Measurements from ENCODE around the gene ZNF670. TPM values are rescaled to one million over a fixed set of nuclear protein-coding genes. Genes with fewer than 3 reads are reported as not detected.
"Not testable (repeated sequence)": the region's sequence is repeated elsewhere in the genome, so short reads cannot be mapped to it uniquely, and the experiment has no call there.

ZNF670 gene
- total RNA-seq, 4 donors from 2014 or later: 3.5 to 7.4 (median 4.4) TPM

DNA sequence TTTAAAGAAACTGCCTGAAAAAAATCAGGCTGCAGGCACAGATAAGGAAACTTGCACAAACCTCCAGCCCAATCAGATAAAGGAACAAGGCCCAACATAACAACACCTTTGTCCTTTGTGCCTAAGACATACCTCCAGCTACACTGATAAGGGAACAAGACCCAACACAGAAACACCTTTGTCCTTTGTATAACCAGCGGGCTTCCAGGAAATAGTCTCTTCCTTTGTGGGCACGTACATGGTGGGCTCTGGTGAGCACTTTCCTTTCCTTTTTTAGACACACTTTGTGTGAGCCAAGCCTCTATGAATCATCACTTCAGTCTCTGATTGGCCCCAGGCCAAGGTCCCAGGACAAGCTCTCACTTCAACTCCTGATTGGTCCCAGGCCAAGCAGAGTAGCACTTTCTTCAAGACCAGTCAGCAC lies 23.6 kb downstream of the ZNF670 start:
- intact Hi-C loops (cut with DNase I): loop anchor here (10.0 kb wide), 2 partner anchors 60 to 90 kb away; no protein-coding TSS in a partner anchor

DNA sequence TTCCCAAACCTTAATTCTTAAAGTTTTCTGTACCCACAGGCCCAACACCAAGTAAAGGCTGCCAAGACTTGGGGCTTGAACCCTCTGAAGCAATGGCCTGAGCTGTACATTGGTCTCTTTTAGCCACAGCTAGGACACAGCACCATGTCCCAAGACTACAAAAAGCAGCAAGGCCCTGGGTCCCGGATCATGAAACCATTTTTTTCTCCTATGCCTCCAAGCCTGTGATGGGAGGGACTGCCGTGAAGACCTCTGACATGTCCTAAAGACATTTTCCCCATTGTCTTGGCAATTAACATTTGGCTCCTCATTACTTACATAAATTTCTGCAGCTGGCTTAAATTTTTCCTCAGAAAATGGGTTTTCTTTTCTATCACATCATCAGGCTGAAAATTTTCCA lies 30.9 kb downstream of the ZNF670 start:
- TF ChIP-seq, protein P1, sequence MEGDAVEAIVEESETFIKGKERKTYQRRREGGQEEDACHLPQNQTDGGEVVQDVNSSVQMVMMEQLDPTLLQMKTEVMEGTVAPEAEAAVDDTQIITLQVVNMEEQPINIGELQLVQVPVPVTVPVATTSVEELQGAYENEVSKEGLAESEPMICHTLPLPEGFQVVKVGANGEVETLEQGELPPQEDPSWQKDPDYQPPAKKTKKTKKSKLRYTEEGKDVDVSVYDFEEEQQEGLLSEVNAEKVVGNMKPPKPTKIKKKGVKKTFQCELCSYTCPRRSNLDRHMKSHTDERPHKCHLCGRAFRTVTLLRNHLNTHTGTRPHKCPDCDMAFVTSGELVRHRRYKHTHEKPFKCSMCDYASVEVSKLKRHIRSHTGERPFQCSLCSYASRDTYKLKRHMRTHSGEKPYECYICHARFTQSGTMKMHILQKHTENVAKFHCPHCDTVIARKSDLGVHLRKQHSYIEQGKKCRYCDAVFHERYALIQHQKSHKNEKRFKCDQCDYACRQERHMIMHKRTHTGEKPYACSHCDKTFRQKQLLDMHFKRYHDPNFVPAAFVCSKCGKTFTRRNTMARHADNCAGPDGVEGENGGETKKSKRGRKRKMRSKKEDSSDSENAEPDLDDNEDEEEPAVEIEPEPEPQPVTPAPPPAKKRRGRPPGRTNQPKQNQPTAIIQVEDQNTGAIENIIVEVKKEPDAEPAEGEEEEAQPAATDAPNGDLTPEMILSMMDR (IDR thresholded peaks at IDR 0.05): no peak
- no peak for TF ChIP-seq POLR2A (IDR thresholded peaks at IDR 0.05)
- Histone ChIP-seq H3K27me3 (no peaks in the 10 kb centered on the region), H3K36me3 (no peaks in the 10 kb centered on the region), H3K4me3 (replicated peaks in 1 of 3) (no peak overlapping the region), H3K27ac (no peak overlapping the region), H3K9me3 (no peaks in the 10 kb centered on the region), H3K4me1 (no peaks in the 10 kb centered on the region)
- WGBS, 2 donors: 97% methylated on average over 2 of the region's 2 CpGs
- intact Hi-C loops (cut with DNase I): no loop called here
- DNase-seq: no peak

More for the DNA sequence above, 23.6 kb downstream of the ZNF670 start:
- Histone ChIP-seq H3K4me1 (no peaks in the 10 kb centered on the region), H3K4me3 (replicated peaks in 1 of 3) (no peak overlapping the region), H3K9me3 (no peaks in the 10 kb centered on the region), H3K27ac (no peak overlapping the region), H3K27me3 (no peaks in the 10 kb centered on the region), H3K36me3 (no peaks in the 10 kb centered on the region)
- no peak for DNase-seq
- 52 to 60% methylated on average over 2 of the region's 2 CpGs for WGBS, 2 donors
- TF ChIP-seq, protein P1 (IDR thresholded peaks at IDR 0.05): no peak
- TF ChIP-seq POLR2A (IDR thresholded peaks at IDR 0.05): no peak

DNA sequence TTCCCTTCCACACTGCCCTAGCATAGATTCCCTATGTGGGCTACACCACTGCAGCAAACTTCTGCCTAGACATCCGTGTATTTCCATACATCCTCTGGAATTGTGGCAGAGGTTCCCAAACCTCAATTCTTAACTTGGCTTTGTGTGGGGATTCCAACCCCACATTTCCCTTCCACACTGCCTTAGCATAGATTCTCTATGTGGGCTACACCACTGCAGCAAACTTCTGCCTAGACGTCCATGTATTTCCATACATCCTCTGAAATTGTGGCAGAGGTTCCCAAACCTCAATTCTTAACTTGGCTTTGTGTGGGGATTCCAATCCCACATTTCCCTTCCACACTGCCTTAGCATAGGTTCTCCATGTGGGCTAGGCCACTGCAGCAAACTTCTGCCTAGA lies 31.4 kb downstream of the ZNF670 start:
- intact Hi-C loops (cut with DNase I): no loop called here
- H3K27ac ChIP-seq: no peak overlapping the region
- no peaks in the 10 kb centered on the region for H3K27me3 ChIP-seq
- no peak overlapping the region for H3K4me3 ChIP-seq (replicated peaks in 1 of 3)
- H3K36me3 ChIP-seq: no peaks in the 10 kb centered on the region
- no peaks in the 10 kb centered on the region for H3K9me3 ChIP-seq
- WGBS, 2 donors: 87 to 93% methylated on average over 2 of the region's 2 CpGs
- H3K4me1 ChIP-seq: no peaks in the 10 kb centered on the region
- TF ChIP-seq, protein P1 (IDR thresholded peaks at IDR 0.05): no peak
- no peak for TF ChIP-seq POLR2A (IDR thresholded peaks at IDR 0.05)
- DNase-seq: no peak

DNA sequence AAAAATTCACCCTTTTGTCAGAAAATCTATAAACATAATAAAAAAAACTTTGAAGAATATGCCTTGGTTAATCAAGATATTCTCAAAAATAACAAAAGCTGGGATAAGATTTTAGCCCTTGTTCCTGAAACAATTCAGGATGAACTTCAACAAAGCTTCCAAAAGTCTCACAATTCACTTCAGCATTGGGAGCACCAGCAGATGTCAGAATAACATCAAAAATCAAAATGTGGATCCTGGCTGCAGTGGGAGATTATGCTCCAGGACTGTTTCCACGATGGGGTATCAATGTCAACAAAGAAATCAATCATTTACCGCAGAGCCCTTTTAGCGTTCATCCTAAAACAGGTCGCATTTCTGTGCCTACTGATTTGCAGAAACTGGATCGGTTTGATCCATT lies 35.2 kb downstream of the ZNF670 start:
- DNase-seq: no peak
- intact Hi-C loops (cut with DNase I): no loop called here
- H3K9me3 ChIP-seq: no peaks in the 10 kb centered on the region
- H3K27me3 ChIP-seq: no peaks in the 10 kb centered on the region
- no peaks in the 10 kb centered on the region for H3K4me1 ChIP-seq
- WGBS, 2 donors: 92 to 93% methylated on average over 5 of the region's 5 CpGs
- H3K4me3 ChIP-seq (replicated peaks in 1 of 3): no peak overlapping the region
- H3K27ac ChIP-seq: no peak overlapping the region
- no peak for TF ChIP-seq POLR2A (IDR thresholded peaks at IDR 0.05)
- TF ChIP-seq, protein P1 (IDR thresholded peaks at IDR 0.05): peak in 1 of 6 experiments; percentile 7
- peaks cover 0 to under 1% of the 10 kb centered on the region in 2 donors for H3K36me3 ChIP-seq

DNA sequence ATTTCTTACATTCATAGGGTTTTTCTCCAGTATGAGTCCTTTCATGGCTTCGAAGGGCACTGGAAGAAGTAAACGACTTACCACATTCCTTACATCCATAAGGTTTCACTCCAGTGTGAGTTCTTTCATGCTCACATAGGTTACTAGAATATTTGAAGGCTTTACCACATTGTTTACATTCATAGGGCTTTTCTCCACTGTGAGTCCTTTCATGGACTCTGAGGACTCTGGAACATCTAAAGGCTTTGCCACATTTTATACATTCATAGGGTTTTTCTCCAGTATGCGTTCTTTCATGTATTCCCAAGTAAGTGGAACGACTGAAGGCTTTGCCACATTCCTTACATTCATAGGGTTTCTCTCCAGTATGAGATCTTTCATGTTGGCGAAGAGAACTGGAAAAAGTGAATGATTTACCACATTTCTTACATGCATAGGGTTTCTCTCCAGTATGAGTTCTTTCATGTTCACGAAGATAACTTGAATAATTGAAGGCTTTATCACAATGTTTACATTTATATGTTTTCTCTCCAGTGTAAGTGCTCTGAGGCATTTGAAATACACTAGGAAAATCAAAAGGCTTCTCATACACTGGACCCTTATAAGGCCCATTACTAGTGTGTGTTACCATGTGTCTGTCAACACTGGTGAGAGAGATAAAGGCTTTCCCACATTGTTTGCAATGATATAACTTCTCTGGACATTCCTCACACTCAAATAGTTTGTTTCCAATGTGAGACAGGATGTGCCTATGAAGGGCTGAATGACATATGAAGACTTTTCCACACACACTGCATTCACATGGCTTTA lies 40.9 kb downstream of the ZNF670 start:
- Histone ChIP-seq H3K4me1 (no peaks in the 10 kb centered on the region), H3K4me3 (replicated peaks in 1 of 3) (no peak overlapping the region), H3K27ac (no peak overlapping the region), H3K27me3 (no peaks in the 10 kb centered on the region), H3K9me3 (no peaks in the 10 kb centered on the region), H3K36me3 (peaks cover 16 to 18% of the 10 kb centered on the region in 2 donors)
- 96 to 98% methylated on average over 6 of the region's 6 CpGs for WGBS, 2 donors
- DNase-seq: no peak
- intact Hi-C loops (cut with DNase I): no loop called here
- no peak for TF ChIP-seq POLR2A (IDR thresholded peaks at IDR 0.05)
- TF ChIP-seq, protein P1 (IDR thresholded peaks at IDR 0.05): no peak

DNA sequence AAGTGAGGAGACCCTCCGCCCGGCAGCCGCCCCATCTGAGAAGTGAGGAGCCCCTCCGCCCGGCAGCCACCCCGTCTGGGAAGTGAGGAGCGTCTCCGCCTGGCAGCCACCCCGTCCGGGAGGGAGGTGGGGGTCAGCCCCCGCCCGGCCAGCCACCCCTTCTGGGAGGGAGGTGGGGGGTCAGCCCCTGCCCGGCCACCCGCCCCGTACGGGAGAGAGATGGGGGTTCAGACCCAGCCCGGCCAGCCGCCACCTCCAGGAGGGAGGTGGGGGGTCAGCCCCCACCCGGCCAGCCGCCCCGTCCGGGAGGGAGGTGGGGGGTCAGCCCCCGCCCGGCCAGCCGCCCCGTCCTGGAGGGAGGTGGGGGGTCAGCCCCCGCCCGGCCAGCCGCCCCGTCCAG lies 46.3 kb downstream of the ZNF670 start:
- DNase-seq; H3K27me3 ChIP-seq; intact Hi-C loops (cut with DNase I); H3K9me3 ChIP-seq; H3K27ac ChIP-seq; H3K4me1 ChIP-seq; H3K4me3 ChIP-seq (replicated peaks in 1 of 3); H3K36me3 ChIP-seq: not testable (repeated sequence)
- no CpG with 5 or more reads among the region's 30 CpGs for WGBS, 2 donors
